Cardiac muscle cell (in vitro differentiated cells and primary cell): ENCODE results near the gene NRROS. TPM values are rescaled to one million over a fixed set of nuclear protein-coding genes. Genes with fewer than 3 reads are reported as not detected.

ENCODE experiments used
- DNase-seq, 2 donors: peaks; one replicate each; pipeline versions ENCODE4 v3.0.0 to v3.0.0-alpha.2; 2010 to 2017; ENCODE audit warnings: low read depth in 1 of 2, low spot score in 1 of 2
- H3K27ac ChIP-seq: fragments of 200-600 bp; sonication (generic); 2 replicates; pipeline ENCODE4 v1.5.1; 2016
- H3K27me3 ChIP-seq: fragments of 200-600 bp; sonication (generic); 2 replicates; pipeline ENCODE4 v1.6.0; 2016; ENCODE audit warnings: control low read depth
- H3K36me3 ChIP-seq: fragments of 200-600 bp; sonication (generic); 2 replicates; pipeline ENCODE4 v1.5.1; 2016; ENCODE audit warnings: control low read depth
- H3K4me1 ChIP-seq: fragments of 200-600 bp; sonication (generic); 2 replicates; pipeline ENCODE4 v1.8.1; 2017; ENCODE audit warnings: low read depth, mild to moderate bottlenecking, mixed run types
- H3K4me3 ChIP-seq: fragments of 200-600 bp; sonication (generic); 2 replicates; pipeline ENCODE4 v1.5.1; 2016; ENCODE audit warnings: mild to moderate bottlenecking
- H3K9me3 ChIP-seq: fragments of 200-600 bp; sonication (generic); 2 replicates; pipeline ENCODE4 v1.5.1; 2017; ENCODE audit warnings: low read depth, mild to moderate bottlenecking, control low read depth
- CTCF ChIP-seq: IDR thresholded peaks from 2 replicates; pipeline ENCODE4 v1.5.1; 2012; ENCODE audit warnings: low read depth, mild to moderate bottlenecking, low read length
- polyA plus RNA-seq: library from polyadenylated mRNA; unstranded; fragments of >200 nt; fragmentation: Nextera tagmentation; extraction: Ambion mirVana; gene quantifications from 2 replicates; pipeline ENCODE4 v1.2.1, GENCODE V29; 2016
- total RNA-seq: library from RNA; depleted of rRNA; stranded (reverse); fragments of >200 nt; gene quantifications from 2 replicates; pipeline ENCODE4 v1.2.3, GENCODE V29; 2016

NRROS gene
- total and polyA plus RNA-seq, 2 experiments from 2014 or later: 1.6 TPM; not detected in 1

- peak in 1 of 2 donors; percentile 77 for DNase-seq
- Histone ChIP-seq H3K27me3 (no peaks in the 10 kb centered on the region), H3K27ac (peak overlapping the region; percentile 87), H3K9me3 (no peaks in the 10 kb centered on the region), H3K36me3 (no peaks in the 10 kb centered on the region), H3K4me3 (no peak overlapping the region), H3K4me1 (peaks cover 20% of the 10 kb centered on the region)
- TF ChIP-seq CTCF: no peak
These were observed 19.3 kb upstream of the NRROS start for GRCh38 chr3:196620161-196620604.

- no peaks in the 10 kb centered on the region for H3K9me3 ChIP-seq
- H3K36me3 ChIP-seq: no peaks in the 10 kb centered on the region
- H3K4me3 ChIP-seq: no peak overlapping the region
- peak overlapping the region; percentile 87 for H3K27ac ChIP-seq
- peaks cover 20% of the 10 kb centered on the region for H3K4me1 ChIP-seq
- DNase-seq: no peak
- TF ChIP-seq CTCF: no peak
- H3K27me3 ChIP-seq: no peaks in the 10 kb centered on the region
These were observed 18.8 kb upstream of the NRROS start for GRCh38 chr3:196620684-196621083.

- Histone ChIP-seq H3K9me3 (no peaks in the 10 kb centered on the region), H3K4me1 (peaks cover 20% of the 10 kb centered on the region), H3K36me3 (no peaks in the 10 kb centered on the region), H3K27ac (peak overlapping the region; percentile 87), H3K27me3 (no peaks in the 10 kb centered on the region), H3K4me3 (no peak overlapping the region)
- no peak for DNase-seq
- TF ChIP-seq CTCF: no peak
These were observed 17.9 kb upstream of the NRROS start for GRCh38 chr3:196621611-196622010.

GRCh38 chr3:196624067-196624790 is 15.3 kb upstream of the NRROS start:
- H3K36me3 ChIP-seq: no peaks in the 10 kb centered on the region
- no peak overlapping the region for H3K27ac ChIP-seq
- peaks cover 13% of the 10 kb centered on the region for H3K4me1 ChIP-seq
- DNase-seq: no peak
- TF ChIP-seq CTCF: no peak
- no peaks in the 10 kb centered on the region for H3K9me3 ChIP-seq
- no peak overlapping the region for H3K4me3 ChIP-seq
- no peaks in the 10 kb centered on the region for H3K27me3 ChIP-seq

GRCh38 chr3:196624907-196625306 is 14.6 kb upstream of the NRROS start:
- H3K4me3 ChIP-seq: no peak overlapping the region
- no peak for TF ChIP-seq CTCF
- H3K36me3 ChIP-seq: no peaks in the 10 kb centered on the region
- H3K9me3 ChIP-seq: no peaks in the 10 kb centered on the region
- no peaks in the 10 kb centered on the region for H3K27me3 ChIP-seq
- DNase-seq: no peak
- H3K27ac ChIP-seq: no peak overlapping the region
- peaks cover 9% of the 10 kb centered on the region for H3K4me1 ChIP-seq
